H1 (cell line): Measurements from ENCODE around the gene UBE2D2. TPM values are rescaled to one million over a fixed set of nuclear protein-coding genes. Genes with fewer than 3 reads are reported as not detected.

Experiments used
- CTCF ChIA-PET: fragments of 300-600 bp; sonication (Branson Sonifier 250); formaldehyde crosslinking; loops from one replicate; lab custom pipeline; 2021; ENCODE audit not compliant: partially characterized antibody; lab: Charles Lee
- POLR2A ChIA-PET: fragments of 300-600 bp; sonication (Branson Sonifier 250); formaldehyde crosslinking; loops from one replicate; lab custom pipeline; 2021; ENCODE audit warnings: inconsistent platforms; ENCODE audit not compliant: partially characterized antibody; lab: Charles Lee
- DNase-seq, 2 experiments: peaks; one replicate each; pipeline versions ENCODE4 v3.0.0 to v3.0.0-alpha.2; 2010 to 2022; ENCODE audit warnings: low spot score in 2 of 2, low read depth in 1 of 2, mixed read lengths in 1 of 2
- FAIRE-seq: peaks from 2 replicates; lab custom pipeline; 2011; peaks lifted over from hg19 to GRCh38; lab: Jason Lieb, UNC
- H2AFZ ChIP-seq: 2 replicates; pipeline ENCODE4 v1.8.1; 2012; ENCODE audit warnings: low read length, inconsistent platforms
- H2AK5ac ChIP-seq: 2 replicates; pipeline ENCODE4 v1.6.1; 2013; ENCODE audit warnings: low read depth, low read length
- H2BK120ac ChIP-seq: replicated peaks from 2 replicates; pipeline ENCODE3; 2013; ENCODE audit warnings: low read depth, low read length, inconsistent platforms
- H2BK12ac ChIP-seq: 2 replicates; pipeline ENCODE4 v1.6.1; 2013; ENCODE audit warnings: low read depth, low read length
- H2BK15ac ChIP-seq: 2 replicates; pipeline ENCODE4 v1.6.1; 2013; ENCODE audit warnings: low read length
- H2BK20ac ChIP-seq: 2 replicates; pipeline ENCODE4 v1.6.1; 2013; ENCODE audit warnings: low read length
- H2BK5ac ChIP-seq: 2 replicates; pipeline ENCODE4 v1.6.1; 2013; ENCODE audit warnings: low read depth, low read length
- H3K14ac ChIP-seq: 2 replicates; pipeline ENCODE4 v1.6.1; 2013; ENCODE audit warnings: inconsistent platforms; ENCODE audit not compliant: insufficient read length
- H3K18ac ChIP-seq: 2 replicates; pipeline ENCODE4 v1.6.1; 2013; ENCODE audit warnings: low read length; ENCODE audit errors: extremely low read depth
- H3K23ac ChIP-seq: 2 replicates; pipeline ENCODE4 v1.6.1; 2013; ENCODE audit warnings: inconsistent platforms; ENCODE audit not compliant: insufficient read length
- H3K23me2 ChIP-seq: 2 replicates; pipeline ENCODE4 v1.6.1; 2013; ENCODE audit warnings: low read depth, low read length
- H3K27ac ChIP-seq: 2 replicates; pipeline ENCODE4 v1.6.1; 2011; ENCODE audit warnings: low read depth, low read length, inconsistent platforms
- H3K27me3 ChIP-seq, 4 experiments: replicated peaks in 1 of 4; 1 replicate in 1 of 4; 2 replicates in 3 of 4; pipeline versions ENCODE4 v1.6.1 to v1.8.1; 2011 to 2013; ENCODE audit warnings: low read length in 3 of 4, mild to moderate bottlenecking in 3 of 4, inconsistent platforms in 2 of 4, mixed read lengths in 2 of 4, moderate library complexity in 1 of 4; ENCODE audit not compliant: control insufficient read depth in 3 of 4, insufficient read depth in 3 of 4; ENCODE audit errors: extremely low read depth in 1 of 4
- H3K36me3 ChIP-seq, 4 experiments: 2 replicates each; pipeline versions ENCODE4 v1.6.1 to v1.8.1; 2011 to 2013; ENCODE audit warnings: mild to moderate bottlenecking in 4 of 4, low read length in 3 of 4, moderate library complexity in 2 of 4, control low read depth in 1 of 4, inconsistent platforms in 1 of 4; ENCODE audit not compliant: insufficient read depth in 4 of 4, control insufficient read depth in 2 of 4
- H3K4ac ChIP-seq: replicated peaks from 2 replicates; pipeline ENCODE3; 2013; ENCODE audit warnings: low read length, low read depth, mixed read lengths, inconsistent platforms; ENCODE audit not compliant: insufficient read length
- H3K4me1 ChIP-seq, 4 experiments: replicated peaks in 1 of 4; 1 replicate in 1 of 4; 2 replicates in 3 of 4; pipeline versions ENCODE4 v1.6.1 to v1.8.1; 2011 to 2013; ENCODE audit warnings: low read length in 3 of 4, inconsistent platforms in 2 of 4, mixed read lengths in 1 of 4; ENCODE audit not compliant: insufficient read depth in 4 of 4, control insufficient read depth in 3 of 4
- H3K4me2 ChIP-seq, 2 experiments: 2 replicates each; pipeline versions ENCODE4 v1.6.1 to v1.8.1; 2011 to 2013; ENCODE audit warnings: low read depth in 2 of 2, low read length in 2 of 2, control low read depth in 1 of 2, inconsistent platforms in 1 of 2, mild to moderate bottlenecking in 1 of 2; ENCODE audit not compliant: insufficient read depth in 1 of 2
- H3K4me3 ChIP-seq, 4 experiments: fragments of 200-600, 300-600 bp in 1 of 4; sonication (generic), shearing (Covaris generic), sonication (Bioruptor Twin) in 1 of 4; 2 replicates each; pipeline versions ENCODE4 v1.5.1 to v1.8.1; 2011 to 2016; ENCODE audit warnings: low read length in 4 of 4, low read depth in 3 of 4, control low read depth in 2 of 4, inconsistent platforms in 2 of 4, mild to moderate bottlenecking in 2 of 4, mixed read lengths in 1 of 4, moderate library complexity in 1 of 4; ENCODE audit not compliant: insufficient read depth in 2 of 4; ENCODE audit errors: extremely low read depth in 1 of 4
- H3K56ac ChIP-seq: replicated peaks from 2 replicates; pipeline ENCODE3; 2013; ENCODE audit warnings: low read depth, mild to moderate bottlenecking, mixed read lengths, low read length, inconsistent platforms; ENCODE audit not compliant: insufficient read length
- H3K79me1 ChIP-seq: 2 replicates; pipeline ENCODE4 v1.6.1; 2013; ENCODE audit warnings: low read depth, low read length, control low read depth
- H3K79me2 ChIP-seq, 2 experiments: 2 replicates each; pipeline versions ENCODE4 v1.6.1 to v1.8.1; 2012 to 2013; ENCODE audit warnings: low read length in 2 of 2, mild to moderate bottlenecking in 2 of 2, inconsistent platforms in 1 of 2; ENCODE audit not compliant: insufficient read depth in 2 of 2, control insufficient read depth in 1 of 2
- H3K9ac ChIP-seq, 4 experiments: replicated peaks in 1 of 4; 1 replicate in 1 of 4; 2 replicates in 3 of 4; pipeline versions ENCODE4 v1.6.1 to v1.8.1; 2011 to 2013; ENCODE audit warnings: low read depth in 3 of 4, low read length in 3 of 4, control low read depth in 2 of 4, mild to moderate bottlenecking in 2 of 4, moderate library complexity in 2 of 4, inconsistent platforms in 1 of 4; ENCODE audit errors: extremely low read depth in 1 of 4
- H3K9me3 ChIP-seq, 2 experiments: 2 replicates each; pipeline versions ENCODE4 v1.6.1 to v1.8.1; 2012 to 2013; ENCODE audit warnings: mild to moderate bottlenecking in 2 of 2, moderate library complexity in 2 of 2, control low read depth in 1 of 2, inconsistent platforms in 1 of 2, low read depth in 1 of 2, low read length in 1 of 2, mixed read lengths in 1 of 2; ENCODE audit not compliant: insufficient read depth in 2 of 2
- H4K20me1 ChIP-seq, 2 experiments: replicated peaks in 1 of 2; 2 replicates each; pipeline versions ENCODE3 to v1.8.1; 2011 to 2013; ENCODE audit warnings: inconsistent platforms in 2 of 2, low read length in 2 of 2, mild to moderate bottlenecking in 1 of 2; ENCODE audit not compliant: insufficient read depth in 2 of 2, control insufficient read depth in 1 of 2
- H4K5ac ChIP-seq: 2 replicates; pipeline ENCODE4 v1.6.1; 2013; ENCODE audit warnings: low read length, low read depth, mixed read lengths, inconsistent platforms; ENCODE audit not compliant: insufficient read length
- H4K8ac ChIP-seq: 2 replicates; pipeline ENCODE4 v1.8.0; 2013; ENCODE audit warnings: mild to moderate bottlenecking, moderate library complexity, low read length, inconsistent platforms; ENCODE audit not compliant: insufficient read depth; ENCODE audit errors: extremely low read depth
- H4K91ac ChIP-seq: replicated peaks from 2 replicates; pipeline ENCODE3; 2013; ENCODE audit warnings: low read length, mixed read lengths, inconsistent platforms; ENCODE audit not compliant: insufficient read length
- ATF3 ChIP-seq: IDR thresholded peaks from 2 replicates; pipeline ENCODE4 v1.6.1; 2011; ENCODE audit warnings: low read depth, mild to moderate bottlenecking, low read length; ENCODE audit not compliant: insufficient read depth
- BRCA1 ChIP-seq: IDR thresholded peaks from 2 replicates; pipeline ENCODE4 v1.6.1; 2012; ENCODE audit warnings: low read depth, low read length, improper control_type of control experiment
- EGR1 ChIP-seq: IDR thresholded peaks from 2 replicates; pipeline ENCODE4 v1.6.1; 2011; ENCODE audit warnings: low read depth, low read length, borderline replicate concordance
- EZH2 ChIP-seq: fragments of 200-600 bp; sonication (generic); IDR thresholded peaks from 2 replicates; pipeline ENCODE4 v1.7.1; 2012; ENCODE audit warnings: low read depth, mild to moderate bottlenecking, moderate library complexity, low read length, inconsistent platforms; ENCODE audit not compliant: severe bottlenecking
- KDM5A ChIP-seq: fragments of 200-600 bp; IDR thresholded peaks from 2 replicates; pipeline ENCODE4 v1.7.1; 2012; ENCODE audit warnings: mild to moderate bottlenecking, low read length, inconsistent platforms, mixed read lengths
- MAFK ChIP-seq: IDR thresholded peaks from 2 replicates; pipeline ENCODE4 v1.6.1; 2012; ENCODE audit warnings: low read depth, mild to moderate bottlenecking, improper control_type of control experiment, low read length
- NANOG ChIP-seq: IDR thresholded peaks from 2 replicates; pipeline ENCODE4 v1.6.1; 2011; ENCODE audit warnings: low read length, low read depth, mild to moderate bottlenecking, inconsistent platforms; ENCODE audit not compliant: insufficient read depth, poor library complexity, severe bottlenecking
- PHF8 ChIP-seq: fragments of 200-600 bp; sonication (generic); conservative IDR thresholded peaks from 2 replicates; pipeline ENCODE4 v1.7.1; 2012; ENCODE audit warnings: low read depth, mild to moderate bottlenecking, inconsistent platforms, low read length, moderate library complexity
- SP4 ChIP-seq: IDR thresholded peaks from 2 replicates; pipeline ENCODE4 v1.6.1; 2012; ENCODE audit warnings: low read length, inconsistent platforms
- TBP ChIP-seq: IDR thresholded peaks from 2 replicates; pipeline ENCODE4 v1.6.1; 2011; ENCODE audit warnings: low read depth, low read length, improper control_type of control experiment
- TCF12 ChIP-seq: IDR thresholded peaks from 2 replicates; pipeline ENCODE4 v1.6.1; 2011; ENCODE audit warnings: low read depth, mild to moderate bottlenecking, low read length
- WGBS, 2 experiments: shearing (Covaris generic) in 1 of 2; methylation state at CpG; one replicate each; pipeline versions ENCODE4 v1.1.6 to v1.1.7; 2013 to 2015; ENCODE audit warnings: low lambda C conversion rate in 2 of 2, mixed read lengths in 2 of 2, inconsistent platforms in 1 of 2, low coverage in 1 of 2, missing lambda C conversion rate in 1 of 2; ENCODE audit not compliant: insufficient replicate concordance in 2 of 2, insufficient coverage in 1 of 2, insufficient read length in 1 of 2; ENCODE audit errors: extremely low coverage in 1 of 2, missing lambda C conversion rate in 1 of 2; 5-methylcytosine and 5-hydroxymethylcytosine counted together
- polyA plus RNA-seq, 7 experiments: library from polyadenylated mRNA; depleted of rRNA in 3 of 7; stranded (reverse) in 5 of 7; unstranded in 2 of 7; fragments of >200 nt in 5 of 7; fragments of 200-250 nt in 2 of 7; gene quantifications; 1 replicate in 5 of 7; 2 replicates in 1 of 7; 4 replicates in 1 of 7; pipeline versions ENCODE4 v1.2.1 to v1.2.3, GENCODE V29; 2011 to 2013; ENCODE audit warnings: missing spikeins in 2 of 7, mixed read lengths in 2 of 7
- total RNA-seq: library from RNA; stranded (reverse); fragmentation: NEBNext Ultra II Directional; extraction: Animal tissue kit (Norgen Biotek cat#: 25700); gene quantifications from 2 replicates; pipeline ENCODE4 v1.2.1, GENCODE V29; 2021

The UBE2D2 gene
- total and polyA plus RNA-seq, 2 of the 8 experiments (the other 6 are each of a cell fraction or from before 2014, with no cell fraction given) = 66.9 to 203 TPM

GRCh38 chr5:139663207-139664085, 102.3 kb downstream of the UBE2D2 start:
- FAIRE-seq (no peak), DNase-seq (no peak)
- H2AFZ ChIP-seq = no peak overlapping the region
- H3K14ac ChIP-seq = no peak overlapping the region
- H3K9ac ChIP-seq = no peak overlapping the region
- no peak overlapping the region for H3K23ac ChIP-seq
- H3K4me2 ChIP-seq = no peak overlapping the region
- peaks cover 66 to 77% of the 10 kb centered on the region in 2 experiments for H4K20me1 ChIP-seq
- H3K4me1 ChIP-seq = peaks cover 6 to 58% (median 47%) of the 10 kb centered on the region in 4 experiments
- no peak overlapping the region for H2BK120ac ChIP-seq
- H3K9me3 ChIP-seq = no peaks in the 10 kb centered on the region
- no peak overlapping the region for H2AK5ac ChIP-seq
- no peak overlapping the region for H3K18ac ChIP-seq
- ChIA-PET POLR2A (interaction anchor here (0.8 to 2.0 kb wide), 5 partner anchors 9 to 30 kb away, joined by 3 to 7 read pairs (median 4); no protein-coding TSS in a partner anchor), CTCF (interaction anchor here (0.7 to 17.2 kb wide), 7 partner anchors 7 to 199 kb away, joined by 3 to 171 read pairs (median 25); no protein-coding TSS in a partner anchor)
- H3K56ac ChIP-seq = no peak overlapping the region
- H4K5ac ChIP-seq = no peak overlapping the region
- WGBS, 2 experiments = 96% methylated on average over 14 of the region's 14 CpGs; no CpG with 5 or more reads in 1 of the 2 experiments
- H3K79me1 ChIP-seq = peaks cover 24% of the 10 kb centered on the region
- H2BK15ac ChIP-seq = no peak overlapping the region
- H3K79me2 ChIP-seq = peaks cover 11 to 96% of the 10 kb centered on the region in 2 experiments; a peak in 3 of 4 replicates
- H4K91ac ChIP-seq = no peak overlapping the region
- H4K8ac ChIP-seq = no peak overlapping the region
- H3K27ac ChIP-seq = no peak overlapping the region
- no peak overlapping the region for H2BK20ac ChIP-seq
- no peaks in the 10 kb centered on the region; the same call in none of the 2 replicates for H3K23me2 ChIP-seq
- no peak overlapping the region for H2BK12ac ChIP-seq
- H2BK5ac ChIP-seq = peak overlapping the region; percentile 37; the same call in 1 of the 2 replicates
- H3K4ac ChIP-seq = no peak overlapping the region
- no peaks in the 10 kb centered on the region for H3K27me3 ChIP-seq
- no peaks in the 10 kb centered on the region for H3K36me3 ChIP-seq
- H3K4me3 ChIP-seq = no peak overlapping the region
- TF ChIP-seq EZH2 = no peak
- no peak for TF ChIP-seq KDM5A
- TF ChIP-seq EGR1 = no peak
- TF ChIP-seq TCF12 = no peak
- no peak for TF ChIP-seq PHF8
- no peak for TF ChIP-seq NANOG
- no peak for TF ChIP-seq ATF3
- no peak for TF ChIP-seq MAFK
- no peak for TF ChIP-seq BRCA1
- TF ChIP-seq SP4 = no peak
- TF ChIP-seq TBP = no peak
